Colonic mucosa (tissue), 4 donors: ENCODE results near the gene ZNF439. TPM values are rescaled to one million over a fixed set of nuclear protein-coding genes. Genes with fewer than 3 reads are reported as not detected.
"Not testable (repeated sequence)": the region's sequence is repeated elsewhere in the genome, so short reads cannot be mapped to it uniquely, and the experiment has no call there.

Experiments
- DNase-seq: peaks from one replicate; pipeline ENCODE4 v3.0.0-alpha.2; 2020
- H3K27ac ChIP-seq: fragments of 200-600 bp; one replicate; pipeline ENCODE4 v1.8.0; 2021
- H3K27me3 ChIP-seq: fragments of 200-600 bp; one replicate; pipeline ENCODE4 v1.8.0; 2021
- H3K36me3 ChIP-seq: fragments of 200-600 bp; one replicate; pipeline ENCODE4 v1.8.0; 2021
- H3K4me1 ChIP-seq: fragments of 200-600 bp; one replicate; pipeline ENCODE4 v1.8.0; 2021; ENCODE audit warnings: mild to moderate bottlenecking
- H3K4me3 ChIP-seq: fragments of 200-600 bp; one replicate; pipeline ENCODE4 v1.8.0; 2021
- H3K9ac ChIP-seq, 2 donors: one replicate each; pipeline ENCODE4 v1.7.0; 2013; ENCODE audit warnings: control low read depth in 2 of 2, low read depth in 2 of 2, low read length in 2 of 2
- H3K9me3 ChIP-seq: fragments of 200-600 bp; one replicate; pipeline ENCODE4 v1.8.0; 2021
- CTCF ChIP-seq: fragments of 200-600 bp; IDR thresholded peaks from one replicate; pipeline ENCODE4 v1.8.0; 2022; ENCODE audit warnings: antibody characterized with exemption, mild to moderate bottlenecking
- intact Hi-C: fragments of 100-400 bp; cut with DNase I; formaldehyde crosslinking; loops from one replicate; pipeline ENCODE4 v1.14.1; 2022
- total RNA-seq, 2 donors: library from RNA; stranded (reverse); fragmentation: NEBNext Ultra II Directional in 1 of 2; extraction: Animal tissue kit (Norgen Biotek cat#: 25700) in 1 of 2; gene quantifications; one replicate each; pipeline ENCODE4 v1.2.1, GENCODE V29; 2021
- donor health status: healthy.
- donor health status: DM: no; HTN: no; CAD: no.
- donor health status: DM: no; HTN: no; CAD: no.

ZNF439 gene
- total RNA-seq, 2 donors from 2014 or later: 7.6 to 8.8 TPM

- Histone ChIP-seq H3K27me3 (no peaks in the 10 kb centered on the region), H3K4me3 (no peak overlapping the region), H3K4me1 (no peaks in the 10 kb centered on the region), H3K36me3 (no peaks in the 10 kb centered on the region), H3K9ac (peak overlapping the region in 1 of 2 donors; percentile 3), H3K27ac (peak overlapping the region; percentile 41), H3K9me3 (no peaks in the 10 kb centered on the region)
- intact Hi-C loops: no loop called here
- no peak for TF ChIP-seq CTCF
- DNase-seq: peak; percentile 20
Measured at GRCh38 chr19:11856596-11857250, 8.2 kb downstream of the ZNF439 start.

GRCh38 chr19:11860721-11861120 is 12.2 kb downstream of the ZNF439 start:
- no peaks in the 10 kb centered on the region for H3K27me3 ChIP-seq

GRCh38 chr19:11861301-11861700 is 12.8 kb downstream of the ZNF439 start:
- Histone ChIP-seq H3K4me1 (no peaks in the 10 kb centered on the region), H3K27me3 (no peaks in the 10 kb centered on the region), H3K36me3 (peaks cover under 1% of the 10 kb centered on the region), H3K4me3 (no peak overlapping the region), H3K9me3 (no peaks in the 10 kb centered on the region), H3K9ac (no peak overlapping the region), H3K27ac (no peak overlapping the region)
- DNase-seq: no peak
- intact Hi-C loops: no loop called here
- TF ChIP-seq CTCF: no peak

More at GRCh38 chr19:11860721-11861120, 12.2 kb downstream of the ZNF439 start:
- Histone ChIP-seq H3K9ac (no peak overlapping the region), H3K4me1 (no peaks in the 10 kb centered on the region), H3K36me3 (no peaks in the 10 kb centered on the region), H3K9me3 (no peaks in the 10 kb centered on the region), H3K4me3 (no peak overlapping the region), H3K27ac (no peak overlapping the region)
- intact Hi-C loops: no loop called here
- DNase-seq: no peak
- TF ChIP-seq CTCF: no peak

GRCh38 chr19:11867766-11868165 is 19.2 kb downstream of the ZNF439 start:
- DNase-seq, H3K27ac ChIP-seq, H3K9ac ChIP-seq, H3K4me1 ChIP-seq, H3K36me3 ChIP-seq, H3K4me3 ChIP-seq, intact Hi-C loops, H3K27me3 ChIP-seq: not testable (repeated sequence)
- H3K9me3 ChIP-seq: peaks cover 13% of the 10 kb centered on the region

GRCh38 chr19:11868188-11868587 is 19.7 kb downstream of the ZNF439 start:
- no peak overlapping the region for H3K27ac ChIP-seq
- TF ChIP-seq CTCF: no peak
- H3K9me3 ChIP-seq: peaks cover 13% of the 10 kb centered on the region
- intact Hi-C loops: no loop called here
- DNase-seq: no peak
- peaks cover 10% of the 10 kb centered on the region for H3K36me3 ChIP-seq
- H3K4me3 ChIP-seq: no peak overlapping the region
- no peaks in the 10 kb centered on the region for H3K4me1 ChIP-seq
- H3K9ac ChIP-seq: no peak overlapping the region
- H3K27me3 ChIP-seq: no peaks in the 10 kb centered on the region

GRCh38 chr19:11872624-11873023 is 24.1 kb downstream of the ZNF439 start:
- H3K9me3 ChIP-seq: peaks cover 13% of the 10 kb centered on the region
- intact Hi-C loops: no loop called here
- no peak overlapping the region for H3K4me3 ChIP-seq
- H3K9ac ChIP-seq: no peak overlapping the region
- H3K4me1 ChIP-seq: no peaks in the 10 kb centered on the region
- TF ChIP-seq CTCF: no peak
- no peak for DNase-seq
- H3K27ac ChIP-seq: no peak overlapping the region
- H3K36me3 ChIP-seq: no peaks in the 10 kb centered on the region
- no peaks in the 10 kb centered on the region for H3K27me3 ChIP-seq
